Endodermal cell (in vitro differentiated cells): ENCODE measurements around the gene C10orf53. TPM values are rescaled to one million over a fixed set of nuclear protein-coding genes. Genes with fewer than 3 reads are reported as not detected.

Experiments
- DNase-seq: peaks from one replicate; pipeline ENCODE4 v3.0.0-alpha.2; 2017
- H3K27ac ChIP-seq: 2 replicates; pipeline ENCODE4 v1.5.1; 2013; ENCODE audit warnings: mild to moderate bottlenecking, low read depth, low read length, moderate library complexity
- H3K27me3 ChIP-seq: 2 replicates; pipeline ENCODE4 v1.6.1; 2013; ENCODE audit warnings: mild to moderate bottlenecking, low read length, moderate library complexity; ENCODE audit not compliant: insufficient read depth, control insufficient read depth, poor library complexity, severe bottlenecking
- H3K36me3 ChIP-seq: 2 replicates; pipeline ENCODE4 v1.7.0; 2013; ENCODE audit warnings: mild to moderate bottlenecking, low read length, moderate library complexity; ENCODE audit not compliant: control insufficient read depth, insufficient read depth
- H3K4me1 ChIP-seq: one replicate; pipeline ENCODE4 v1.7.0; 2013; ENCODE audit warnings: low read length; ENCODE audit not compliant: control insufficient read depth, insufficient read depth
- H3K4me3 ChIP-seq: 2 replicates; pipeline ENCODE4 v1.5.1; 2013; ENCODE audit warnings: mild to moderate bottlenecking, low read length, moderate library complexity
- H3K9ac ChIP-seq: 2 replicates; pipeline ENCODE4 v1.6.1; 2013; ENCODE audit warnings: mild to moderate bottlenecking, low read length, moderate library complexity; ENCODE audit not compliant: poor library complexity, severe bottlenecking; ENCODE audit errors: extremely low read depth
- H3K9me3 ChIP-seq: 2 replicates; pipeline ENCODE4 v1.6.1; 2013; ENCODE audit warnings: mild to moderate bottlenecking, low read length, moderate library complexity; ENCODE audit not compliant: control insufficient read depth
- H3K27ac Mint-ChIP-seq: 2 replicates; pipeline ENCODE4 v1.8.0; 2020; ENCODE audit warnings: mixed read lengths
- H3K27me3 Mint-ChIP-seq: 2 replicates; pipeline ENCODE4 v1.8.0; 2021; ENCODE audit warnings: mild to moderate bottlenecking, mixed read lengths; ENCODE audit not compliant: insufficient read depth
- H3K36me3 Mint-ChIP-seq: 2 replicates; pipeline ENCODE4 v1.8.0; 2020; ENCODE audit warnings: low read depth, mixed read lengths
- H3K4me1 Mint-ChIP-seq: 2 replicates; pipeline ENCODE4 v1.8.0; 2020; ENCODE audit warnings: mixed read lengths
- H3K4me3 Mint-ChIP-seq: 2 replicates; pipeline ENCODE4 v1.8.0; 2020; ENCODE audit warnings: mild to moderate bottlenecking, moderate library complexity, mixed read lengths
- H3K9me3 Mint-ChIP-seq: 2 replicates; pipeline ENCODE4 v1.8.0; 2020; ENCODE audit warnings: mild to moderate bottlenecking, mixed read lengths
- CTCF ChIP-seq: fragments of 200-600 bp; sonication (generic); conservative IDR thresholded peaks from 2 replicates; pipeline ENCODE4 v1.5.0; 2021; ENCODE audit warnings: antibody characterized with exemption, mild to moderate bottlenecking
- WGBS, 2 experiments: methylation state at CpG; one replicate each; pipeline versions ENCODE4 v1.1.5 to v1.1.7; 2013; ENCODE audit warnings: missing lambda C conversion rate in 2 of 2, mixed read lengths in 1 of 2; ENCODE audit not compliant: insufficient coverage in 1 of 2, insufficient read length in 1 of 2; 5-methylcytosine and 5-hydroxymethylcytosine counted together
- total RNA-seq, 2 donors: library from RNA; stranded (reverse); fragmentation: NEBNext Ultra II Directional in 1 of 2; extraction: Animal tissue kit (Norgen Biotek cat#: 25700) in 1 of 2; gene quantifications; 2 replicates in 1 of 2; 3 replicates in 1 of 2; pipeline ENCODE4 v1.2.1, GENCODE V29; 2021

C10orf53 gene
- total RNA-seq, 2 donors from 2014 or later: not detected

GRCh38 chr10:49735848-49736563 lies 56.6 kb downstream of the C10orf53 start:
- 91 to 96% methylated on average over 9 to 23 of the region's 23 CpGs for WGBS, 2 experiments
- Histone ChIP-seq H3K27ac (no peak overlapping the region), H3K9me3 (no peaks in the 10 kb centered on the region), H3K4me3 (no peak overlapping the region), H3K4me1 (no peaks in the 10 kb centered on the region), H3K36me3 (no peaks in the 10 kb centered on the region), H3K9ac (no peak overlapping the region), H3K27me3 (no peaks in the 10 kb centered on the region)
- Mint-ChIP-seq H3K27me3 (no peaks in the 10 kb centered on the region), H3K4me3 (no peak overlapping the region), H3K4me1 (no peaks in the 10 kb centered on the region), H3K36me3 (peaks cover 3% of the 10 kb centered on the region), H3K9me3 (no peaks in the 10 kb centered on the region), H3K27ac (no peak overlapping the region)
- DNase-seq: no peak
- TF ChIP-seq CTCF: no peak

GRCh38 chr10:49736564-49737113 lies 57.2 kb downstream of the C10orf53 start:
- WGBS, 2 experiments: 95% methylated on average over 2 to 5 of the region's 5 CpGs
- Mint-ChIP-seq H3K4me1 (no peaks in the 10 kb centered on the region), H3K4me3 (no peak overlapping the region), H3K27ac (no peak overlapping the region), H3K9me3 (no peaks in the 10 kb centered on the region), H3K27me3 (no peaks in the 10 kb centered on the region), H3K36me3 (peaks cover 3% of the 10 kb centered on the region)
- Histone ChIP-seq H3K27me3 (no peaks in the 10 kb centered on the region), H3K4me3 (no peak overlapping the region), H3K9ac (no peak overlapping the region), H3K9me3 (no peaks in the 10 kb centered on the region), H3K27ac (no peak overlapping the region), H3K4me1 (no peaks in the 10 kb centered on the region), H3K36me3 (no peaks in the 10 kb centered on the region)
- DNase-seq: no peak
- no peak for TF ChIP-seq CTCF

GRCh38 chr10:49737474-49738201 lies 58.2 kb downstream of the C10orf53 start:
- H3K4me3 ChIP-seq: no peak overlapping the region
- Mint-ChIP-seq H3K9me3 (no peaks in the 10 kb centered on the region), H3K27ac (no peak overlapping the region), H3K4me3 (no peak overlapping the region), H3K36me3 (peaks cover 3% of the 10 kb centered on the region), H3K27me3 (no peaks in the 10 kb centered on the region), H3K4me1 (no peaks in the 10 kb centered on the region)
- no peaks in the 10 kb centered on the region for H3K36me3 ChIP-seq
- H3K4me1 ChIP-seq: no peaks in the 10 kb centered on the region
- H3K27ac ChIP-seq: no peak overlapping the region
- no peak for TF ChIP-seq CTCF
- H3K9ac ChIP-seq: no peak overlapping the region
- no peaks in the 10 kb centered on the region for H3K9me3 ChIP-seq
- WGBS, 2 experiments: 91 to 92% methylated on average over 5 to 19 of the region's 19 CpGs
- no peaks in the 10 kb centered on the region for H3K27me3 ChIP-seq
- no peak for DNase-seq
